GM21723 (cell line): ENCODE data around the gene MEI1.

Experiments
- ATAC-seq: cut with Tn5 transposase; IDR thresholded peaks from one replicate; pipeline ENCODE4 v1.9.1; 2021; ENCODE audit warnings: mild to moderate bottlenecking, moderate library complexity; ENCODE audit not compliant: unreplicated experiment

Gene MEI1

GRCh38 chr22:41742918-41743317 lies 43.6 kb downstream of the MEI1 start:
- no peak for ATAC-seq

GRCh38 chr22:41745968-41746367 lies 46.7 kb downstream of the MEI1 start:
- peak; percentile 35 for ATAC-seq

GRCh38 chr22:41746567-41747400 lies 47.5 kb downstream of the MEI1 start:
- ATAC-seq: peak; percentile 72

- peak; percentile 65 for ATAC-seq
Measured at GRCh38 chr22:41752011-41752970, 53.0 kb downstream of the MEI1 start.

- no peak for ATAC-seq
Measured at GRCh38 chr22:41753984-41754383, 54.7 kb downstream of the MEI1 start.

GRCh38 chr22:41757502-41757901 lies 58.2 kb downstream of the MEI1 start:
- no peak for ATAC-seq

GRCh38 chr22:41758231-41758630 lies 58.9 kb downstream of the MEI1 start:
- ATAC-seq: no peak

- no peak for ATAC-seq
Measured at GRCh38 chr22:41762980-41763779, 63.9 kb downstream of the MEI1 start.

- ATAC-seq: no peak
Measured at GRCh38 chr22:41766476-41766875, 67.2 kb downstream of the MEI1 start.

GRCh38 chr22:41768430-41768829 lies 69.1 kb downstream of the MEI1 start:
- no peak for ATAC-seq

GRCh38 chr22:41770715-41771468 lies 71.6 kb downstream of the MEI1 start:
- no peak for ATAC-seq

- no peak for ATAC-seq
Measured at GRCh38 chr22:41772198-41772597, 72.9 kb downstream of the MEI1 start.

- no peak for ATAC-seq
Measured at GRCh38 chr22:41772645-41773044, 73.3 kb downstream of the MEI1 start.

GRCh38 chr22:41775338-41775737 lies 76.0 kb downstream of the MEI1 start:
- ATAC-seq: no peak

- no peak for ATAC-seq
Measured at GRCh38 chr22:41775976-41776375, 76.7 kb downstream of the MEI1 start.

GRCh38 chr22:41776381-41776780 lies 77.1 kb downstream of the MEI1 start:
- ATAC-seq: no peak

GRCh38 chr22:41777749-41778425 lies 78.6 kb downstream of the MEI1 start:
- no peak for ATAC-seq

- ATAC-seq: no peak
Measured at GRCh38 chr22:41779929-41780505, 80.7 kb downstream of the MEI1 start.
